HuH-7 (cell line): ENCODE measurements around the gene CAPZB.

ENCODE experiments used
- DNase-seq: peaks from one replicate; pipeline ENCODE4 v3.0.0; 2011; ENCODE audit warnings: low spot score

The CAPZB gene

GRCh38 chr1:19429611-19430010, 55.7 kb downstream of the CAPZB start:
- no peak for DNase-seq

GRCh38 chr1:19427087-19427781, 58.1 kb downstream of the CAPZB start:
- DNase-seq, result no peak

- DNase-seq, result no peak
These were observed 58.8 kb downstream of the CAPZB start for GRCh38 chr1:19426294-19427086.

GRCh38 chr1:19425646-19426239, 59.6 kb downstream of the CAPZB start:
- DNase-seq, result peak; percentile 37

GRCh38 chr1:19424651-19425570, 60.4 kb downstream of the CAPZB start:
- DNase-seq, result no peak

- DNase-seq, result no peak
These were observed 62.2 kb downstream of the CAPZB start for GRCh38 chr1:19423130-19423529.

GRCh38 chr1:19421365-19421764, 64.0 kb downstream of the CAPZB start:
- no peak for DNase-seq

- DNase-seq, result no peak
These were observed 64.7 kb downstream of the CAPZB start for GRCh38 chr1:19420606-19421005.

- DNase-seq, result no peak
These were observed 65.6 kb downstream of the CAPZB start for GRCh38 chr1:19419691-19420090.

GRCh38 chr1:19418503-19418971, 66.8 kb downstream of the CAPZB start:
- DNase-seq, result no peak

- no peak for DNase-seq
These were observed 68.3 kb downstream of the CAPZB start for GRCh38 chr1:19416921-19417470.

- no peak for DNase-seq
These were observed 69.2 kb downstream of the CAPZB start for GRCh38 chr1:19416145-19416544.

GRCh38 chr1:19414515-19415121, 70.7 kb downstream of the CAPZB start:
- DNase-seq, result no peak

GRCh38 chr1:19413999-19414398, 71.3 kb downstream of the CAPZB start:
- no peak for DNase-seq

- no peak for DNase-seq
These were observed 72.7 kb downstream of the CAPZB start for GRCh38 chr1:19412654-19413053.

GRCh38 chr1:19411612-19412011, 73.7 kb downstream of the CAPZB start:
- DNase-seq, result no peak

GRCh38 chr1:19410393-19410792, 74.9 kb downstream of the CAPZB start:
- DNase-seq, result no peak

- DNase-seq, result no peak
These were observed 75.6 kb downstream of the CAPZB start for GRCh38 chr1:19409477-19410341.

- DNase-seq, result no peak
These were observed 77.7 kb downstream of the CAPZB start for GRCh38 chr1:19407494-19408096.

- no peak for DNase-seq
These were observed 78.7 kb downstream of the CAPZB start for GRCh38 chr1:19406680-19407079.
